MM.1S (cell line): ENCODE data around the gene SYNRG.
"Not testable (repeated sequence)": the region's sequence is repeated elsewhere in the genome, so short reads cannot be mapped to it uniquely, and the experiment has no call there.

ENCODE experiments used
- DNase-seq: peaks from one replicate; pipeline ENCODE4 v3.0.0-alpha.2; 2015
- H2AFZ ChIP-seq: fragments of 300-600 bp; sonication (generic); 2 replicates; pipeline ENCODE4 v1.6.0; 2016; ENCODE audit warnings: antibody characterized with exemption, low read length
- H3F3A ChIP-seq: fragments of 300-600 bp; sonication (generic); 2 replicates; pipeline ENCODE4 v1.6.1; 2016; ENCODE audit warnings: mild to moderate bottlenecking, antibody characterized with exemption, low read length, moderate library complexity, mixed read lengths; ENCODE audit not compliant: insufficient read depth
- H3K27ac ChIP-seq: fragments of 300-600 bp; sonication (generic); 2 replicates; pipeline ENCODE4 v1.5.1; 2016; ENCODE audit warnings: mild to moderate bottlenecking, low read length
- H3K27me3 ChIP-seq: fragments of 300-600 bp; sonication (generic); replicated peaks from 2 replicates; pipeline ENCODE4 v1.6.0; 2016; ENCODE audit warnings: low read length; ENCODE audit not compliant: insufficient read depth
- H3K36me3 ChIP-seq: fragments of 300-600 bp; sonication (generic); replicated peaks from 2 replicates; pipeline ENCODE4 v1.6.1; 2016; ENCODE audit warnings: mild to moderate bottlenecking, low read length, mixed read lengths; ENCODE audit not compliant: insufficient read depth
- H3K4me1 ChIP-seq: fragments of 300-600 bp; sonication (generic); 2 replicates; pipeline ENCODE4 v1.6.1; 2016; ENCODE audit warnings: low read length, mixed read lengths
- H3K4me2 ChIP-seq: fragments of 300-600 bp; sonication (generic); 2 replicates; pipeline ENCODE4 v1.6.0; 2016; ENCODE audit warnings: low read depth, low read length
- H3K4me3 ChIP-seq: fragments of 300-600 bp; sonication (generic); 2 replicates; pipeline ENCODE4 v1.5.1; 2016; ENCODE audit warnings: low read length, mixed read lengths
- H3K79me2 ChIP-seq: fragments of 300-600 bp; sonication (generic); 2 replicates; pipeline ENCODE4 v1.6.1; 2016; ENCODE audit warnings: mixed run types, low read length, mixed read lengths
- H3K9ac ChIP-seq: fragments of 300-600 bp; sonication (generic); 2 replicates; pipeline ENCODE4 v1.6.1; 2016; ENCODE audit warnings: low read length, mixed read lengths
- H3K9me2 ChIP-seq: fragments of 300-600 bp; sonication (generic); replicated peaks from 2 replicates; pipeline ENCODE4 v1.6.1; 2016; ENCODE audit warnings: mild to moderate bottlenecking, low read length, mixed read lengths; ENCODE audit not compliant: insufficient read depth
- H3K9me3 ChIP-seq: fragments of 300-600 bp; sonication (generic); replicated peaks from 2 replicates; pipeline ENCODE4 v1.6.1; 2016; ENCODE audit warnings: mild to moderate bottlenecking, low read length, mixed read lengths; ENCODE audit not compliant: insufficient read depth
- H4K20me1 ChIP-seq: fragments of 300-600 bp; sonication (generic); 2 replicates; pipeline ENCODE4 v1.6.1; 2016; ENCODE audit warnings: mild to moderate bottlenecking, low read length, moderate library complexity, mixed read lengths; ENCODE audit not compliant: insufficient read depth
- CTCF ChIP-seq: fragments of 300-600 bp; sonication (generic); IDR thresholded peaks from 2 replicates; pipeline ENCODE4 v1.5.1; 2016; ENCODE audit warnings: antibody characterized with exemption, low read length, mixed read lengths
- EZH2 ChIP-seq: fragments of 300-600 bp; sonication (generic); optimal IDR thresholded peaks from 2 replicates; pipeline ENCODE3; 2017; ENCODE audit warnings: low read depth, mild to moderate bottlenecking, antibody characterized with exemption, low read length, mixed read lengths
- EZH2phosphoT487 ChIP-seq: fragments of 300-600 bp; sonication (generic); IDR thresholded peaks from 2 replicates; pipeline ENCODE4 v1.6.1; 2018; ENCODE audit warnings: antibody characterized with exemption, low read length

The SYNRG gene

DNA sequence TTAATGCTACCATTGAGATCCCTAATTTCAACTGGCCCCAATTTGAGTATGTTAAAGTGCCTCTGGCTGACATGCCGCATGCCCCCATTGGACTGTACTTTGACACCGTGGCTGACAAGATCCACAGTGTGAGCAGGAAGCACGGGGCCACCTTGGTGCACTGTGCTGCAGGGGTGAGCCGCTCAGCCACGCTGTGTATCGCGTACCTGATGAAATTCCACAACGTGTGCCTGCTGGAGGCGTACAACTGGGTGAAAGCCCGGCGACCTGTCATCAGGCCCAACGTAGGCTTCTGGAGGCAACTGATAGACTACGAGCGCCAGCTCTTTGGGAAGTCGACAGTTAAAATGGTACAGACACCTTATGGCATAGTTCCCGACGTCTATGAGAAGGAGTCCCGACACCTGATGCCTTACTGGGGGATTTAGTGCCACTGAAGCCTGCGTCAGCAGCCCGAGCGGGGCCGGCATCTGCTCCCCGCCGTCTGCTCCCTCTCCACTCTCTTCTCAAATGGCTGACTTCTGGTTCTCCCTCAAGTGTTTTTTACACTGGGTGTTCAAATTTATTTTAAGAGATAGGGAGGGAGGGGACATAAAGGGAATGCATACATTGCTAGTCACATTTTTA lies 96.7 kb downstream of the SYNRG start:
- TF ChIP-seq CTCF (no peak), EZH2phosphoT487 (no peak)
- no peak overlapping the region for H3K9ac ChIP-seq
- no peaks in the 10 kb centered on the region for H3K27me3 ChIP-seq
- H3K9me2 ChIP-seq = no peaks in the 10 kb centered on the region
- H3K4me3 ChIP-seq = no peak overlapping the region
- no peaks in the 10 kb centered on the region; the same call in 1 of the 2 replicates for H3K36me3 ChIP-seq
- no peak overlapping the region for H2AFZ ChIP-seq
- H4K20me1 ChIP-seq = no peaks in the 10 kb centered on the region
- peaks cover 22% of the 10 kb centered on the region for H3K79me2 ChIP-seq
- DNase-seq = no peak
- H3F3A ChIP-seq = no peaks in the 10 kb centered on the region
- no peaks in the 10 kb centered on the region for H3K4me1 ChIP-seq
- no peak overlapping the region for H3K4me2 ChIP-seq
- no peak overlapping the region for H3K27ac ChIP-seq
- H3K9me3 ChIP-seq = no peaks in the 10 kb centered on the region

- H3K27me3 ChIP-seq, H4K20me1 ChIP-seq, H3K9me2 ChIP-seq, H3F3A ChIP-seq, H3K36me3 ChIP-seq, H3K9me3 ChIP-seq, H3K9ac ChIP-seq, H3K4me2 ChIP-seq, H2AFZ ChIP-seq, H3K4me1 ChIP-seq, DNase-seq, H3K27ac ChIP-seq, H3K4me3 ChIP-seq: not testable (repeated sequence)
- peaks cover 29% of the 10 kb centered on the region for H3K79me2 ChIP-seq
Observed at GRCh38 chr17:37511642-37512041, 97.6 kb downstream of the SYNRG start.

GRCh38 chr17:37510056-37510455 lies 99.2 kb downstream of the SYNRG start:
- DNase-seq = no peak
- Histone ChIP-seq H3K4me2 (no peak overlapping the region), H3K9me2 (no peaks in the 10 kb centered on the region), H3K79me2 (peaks cover 44% of the 10 kb centered on the region), H3K9me3 (no peaks in the 10 kb centered on the region), H3K27ac (no peak overlapping the region), H3K4me3 (no peak overlapping the region), H3K4me1 (no peaks in the 10 kb centered on the region), H3F3A (no peaks in the 10 kb centered on the region), H2AFZ (no peak overlapping the region), H4K20me1 (no peaks in the 10 kb centered on the region), H3K27me3 (no peaks in the 10 kb centered on the region), H3K36me3 (no peaks in the 10 kb centered on the region), H3K9ac (no peak overlapping the region)
- TF ChIP-seq EZH2 (no peak), CTCF (no peak), EZH2phosphoT487 (no peak)

DNA sequence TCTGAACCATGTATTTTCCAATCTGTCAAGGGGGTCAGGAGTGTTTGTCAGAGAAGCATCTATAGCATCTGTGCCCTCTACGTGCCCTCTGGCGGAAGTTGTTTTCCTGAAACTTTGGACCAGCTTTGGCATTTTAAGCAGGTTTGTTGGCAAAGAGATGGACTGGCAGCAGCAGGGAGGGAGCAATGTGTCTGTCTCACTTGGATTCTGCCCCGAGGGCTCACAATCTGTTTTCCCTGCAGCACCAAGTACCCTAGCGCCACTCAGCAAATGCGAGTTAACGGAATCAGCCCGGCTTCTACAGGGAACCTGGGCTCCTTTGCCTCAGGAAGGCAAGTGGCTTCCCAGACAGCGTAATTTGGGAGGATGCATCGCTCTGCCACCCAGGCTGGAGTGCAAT lies 102.1 kb downstream of the SYNRG start:
- no peak for TF ChIP-seq EZH2
- no peak for TF ChIP-seq EZH2phosphoT487
- TF ChIP-seq CTCF = no peak
- no peak overlapping the region for H3K4me2 ChIP-seq
- no peak for DNase-seq
- H3K9me2 ChIP-seq = no peaks in the 10 kb centered on the region
- no peaks in the 10 kb centered on the region for H3F3A ChIP-seq
- H3K36me3 ChIP-seq = no peaks in the 10 kb centered on the region
- H3K4me3 ChIP-seq = no peak overlapping the region
- no peak overlapping the region for H2AFZ ChIP-seq
- H3K79me2 ChIP-seq = peaks cover 71% of the 10 kb centered on the region
- H3K27ac ChIP-seq = no peak overlapping the region
- H3K27me3 ChIP-seq = no peaks in the 10 kb centered on the region
- H3K9ac ChIP-seq = no peak overlapping the region
- no peaks in the 10 kb centered on the region for H4K20me1 ChIP-seq
- no peaks in the 10 kb centered on the region for H3K9me3 ChIP-seq
- no peaks in the 10 kb centered on the region for H3K4me1 ChIP-seq
